K562 (cell line): ENCODE measurements around the gene CRAT. TPM values are rescaled to one million over a fixed set of nuclear protein-coding genes. Genes with fewer than 3 reads are reported as not detected.

Experiments
- ATAC-seq: fragments of 200-7000 bp; cut with Tn5 transposase; 3 replicates; pipeline ENCODE4 v1.9.1; 2020; ENCODE audit warnings: moderate library complexity
- BruUV-seq: library from RNA; stranded (reverse); fragments of 400-500 nt; replicated peaks from 2 replicates; lab custom pipeline; 2021; lab: Mats Ljungman, UMichigan
- CTCF ChIA-PET: fragments of 300-600 bp; formaldehyde crosslinking; extraction: SDS; loops from one replicate; lab custom pipeline; 2021; ENCODE audit warnings: low intra/inter-chr PET ratio; lab: Yijun Ruan, JAX
- POLR2A ChIA-PET: fragments of 300-600, 350-650 bp; sonication (Branson Sonifier 250); formaldehyde crosslinking; extraction: SDS; loops from one replicate; lab custom pipeline; 2021; ENCODE audit warnings: antibody characterized with exemption, inconsistent platforms; lab: Yijun Ruan, JAX
- DNase-seq, 4 experiments: peaks; one replicate each; pipeline versions ENCODE4 v3.0.0 to v3.0.0-alpha.2; 2011 to 2018; ENCODE audit warnings: low spot score in 3 of 4, mixed read lengths in 3 of 4; ENCODE audit errors: extremely low read depth in 1 of 4
- FAIRE-seq: peaks from 2 replicates; lab custom pipeline; 2011; peaks lifted over from hg19 to GRCh38; lab: Jason Lieb, UNC
- H2AFZ ChIP-seq: 2 replicates; pipeline ENCODE4 v1.6.0; 2011; ENCODE audit warnings: low read depth, low read length, control low read depth, inconsistent platforms
- H3K27ac ChIP-seq: fragments of 200-600 bp; 3 replicates; pipeline ENCODE4 v1.8.0; 2011; ENCODE audit warnings: low read depth, mild to moderate bottlenecking, control low read depth, inconsistent platforms, low read length, moderate library complexity, mixed read lengths; ENCODE audit errors: extremely low read depth
- H3K27me3 ChIP-seq, 2 experiments: fragments of 300-600 bp in 1 of 2; 2 replicates in 1 of 2; 3 replicates in 1 of 2; pipeline versions ENCODE4 v1.6.0 to v1.8.0; 2011; ENCODE audit warnings: inconsistent platforms in 2 of 2, low read length in 2 of 2, mild to moderate bottlenecking in 1 of 2, mixed read lengths in 1 of 2, moderate library complexity in 1 of 2; ENCODE audit not compliant: control insufficient read depth in 2 of 2, insufficient read depth in 2 of 2
- H3K36me3 ChIP-seq: fragments of 300-600 bp; 3 replicates; pipeline ENCODE4 v1.8.0; 2011; ENCODE audit warnings: mild to moderate bottlenecking, low read length, inconsistent platforms; ENCODE audit not compliant: control insufficient read depth, insufficient read depth
- H3K4me1 ChIP-seq, 2 experiments: fragments of 200-600 bp in 1 of 2; replicated peaks in 1 of 2; 2 replicates in 1 of 2; 3 replicates in 1 of 2; pipeline versions ENCODE4 v1.5.1 to v1.8.0; 2011; ENCODE audit warnings: inconsistent platforms in 2 of 2, low read length in 2 of 2, mild to moderate bottlenecking in 1 of 2, mixed read lengths in 1 of 2, moderate library complexity in 1 of 2; ENCODE audit not compliant: control insufficient read depth in 2 of 2, insufficient read depth in 2 of 2
- H3K4me2 ChIP-seq: 2 replicates; pipeline ENCODE4 v1.6.1; 2011; ENCODE audit warnings: low read length, control low read depth, inconsistent platforms, mixed read lengths; ENCODE audit not compliant: insufficient read depth
- H3K4me3 ChIP-seq: fragments of 200-600 bp; sonication (generic), shearing (Covaris generic); 2 replicates; pipeline ENCODE4 v1.5.1; 2016; ENCODE audit warnings: control low read depth, inconsistent platforms
- H3K79me2 ChIP-seq: fragments of 200-600 bp; 3 replicates; pipeline ENCODE4 v1.8.0; 2011; ENCODE audit warnings: low read length, inconsistent platforms; ENCODE audit not compliant: control insufficient read depth, insufficient read depth
- H3K9ac ChIP-seq, 2 experiments: 2 replicates each; pipeline versions ENCODE4 v1.6.0 to v1.6.1; 2011; ENCODE audit warnings: low read depth in 2 of 2, low read length in 2 of 2, control low read depth in 1 of 2, inconsistent platforms in 1 of 2, mild to moderate bottlenecking in 1 of 2, mixed read lengths in 1 of 2; ENCODE audit not compliant: insufficient read depth in 1 of 2
- H3K9me1 ChIP-seq: one replicate; pipeline ENCODE4 v1.6.0; 2011; ENCODE audit warnings: inconsistent platforms, mild to moderate bottlenecking, low read length, moderate library complexity; ENCODE audit not compliant: control insufficient read depth, insufficient read depth
- H3K9me3 ChIP-seq: replicated peaks from 2 replicates; pipeline ENCODE4 v1.5.1; 2011; ENCODE audit warnings: low read depth, low read length, inconsistent platforms; ENCODE audit not compliant: control insufficient read depth, insufficient read depth
- H4K20me1 ChIP-seq: replicated peaks from 2 replicates; pipeline ENCODE4 v1.6.1; 2011; ENCODE audit warnings: low read length, inconsistent platforms, mixed read lengths; ENCODE audit not compliant: control insufficient read depth, insufficient read depth
- BCOR ChIP-seq: fragments of 450-650 bp; IDR thresholded peaks from 2 replicates; pipeline ENCODE4 v1.6.1; 2016
- CC2D1A ChIP-seq: fragments of 450-650 bp; IDR thresholded peaks from 2 replicates; pipeline ENCODE4 v1.6.1; 2017; ENCODE audit warnings: mild to moderate bottlenecking
- KDM1A ChIP-seq, 2 experiments: fragments of 450-650 bp; IDR thresholded peaks; 2 replicates each; pipeline ENCODE4 v1.6.1; 2016; ENCODE audit warnings: mild to moderate bottlenecking in 2 of 2
- POLR2G ChIP-seq: fragments of 200-400 bp; formaldehyde crosslinking; IDR thresholded peaks from 2 replicates; pipeline ENCODE4 v1.6.1; 2017; ENCODE audit warnings: low read depth, mild to moderate bottlenecking, antibody characterized with exemption, low read length, moderate library complexity
- TARDBP ChIP-seq: fragments of 450-650 bp; IDR thresholded peaks from 2 replicates; pipeline ENCODE4 v1.6.1; 2016
- ZNF780A ChIP-seq: fragments of 250-450 bp; sonication (Bioruptor Pico); IDR thresholded peaks from 2 replicates; pipeline ENCODE4 v1.5.0; 2021; ENCODE audit warnings: mild to moderate bottlenecking
- WGBS: fragments of 100-300 bp; shearing (Covaris generic); methylation state at CpG from one replicate; pipeline ENCODE4 v1.1.6; 2016; ENCODE audit warnings: low coverage, mixed read lengths; ENCODE audit not compliant: insufficient coverage; ENCODE audit errors: missing lambda C conversion rate; 5-methylcytosine and 5-hydroxymethylcytosine counted together
- in situ Hi-C: fragments of 300-500 bp; cut with MboI; formaldehyde crosslinking; loops from 4 replicates; pipeline ENCODE4 v1.15.0; 2018; ENCODE audit warnings: inconsistent platforms, mixed read lengths
- intact Hi-C: fragments of 100-400 bp; cut with micrococcal nuclease; formaldehyde crosslinking; loops from 2 replicates; pipeline ENCODE4 v1.14.2; 2022
- polyA plus RNA-seq, 8 experiments: library from polyadenylated mRNA; depleted of rRNA in 4 of 8; stranded (reverse) in 5 of 8; unstranded in 3 of 8; fragments of >200 nt; fragmentation: Nextera tagmentation in 2 of 8; fragmentation: Illumina TruSeq in 1 of 8; extraction: Ambion mirVana in 2 of 8; extraction: Trizol in 1 of 8; gene quantifications; 2 replicates each; pipeline versions ENCODE4 v1.2.1 to v1.2.3, GENCODE V29; 2011 to 2014; ENCODE audit warnings: inconsistent platforms in 1 of 8, missing spikeins in 1 of 8
- total RNA-seq, 7 experiments: library from RNA; depleted of rRNA in 6 of 7; stranded (reverse); fragments of >200 nt in 6 of 7; fragmentation: Illumina TruSeq in 2 of 7; extraction: Trizol in 2 of 7; gene quantifications; 2 replicates each; pipeline versions ENCODE4 v1.2.1 to v1.2.3, GENCODE V29; 2011 to 2021; ENCODE audit warnings: low replicate concordance in 1 of 7
- TF ChIP-seq, protein P1 (sequence below): sonication (generic); formaldehyde crosslinking; IDR thresholded peaks from 2 replicates; pipeline ENCODE4 v1.8.1; 2023; ENCODE audit warnings: mild to moderate bottlenecking, missing genetic modification reagents

CRAT gene
- total and polyA plus RNA-seq, 9 of the 15 experiments (the other 6 are each of a cell fraction or from before 2014, with no cell fraction given) = 0.20 to 13.8 (median 5.4) TPM

DNA sequence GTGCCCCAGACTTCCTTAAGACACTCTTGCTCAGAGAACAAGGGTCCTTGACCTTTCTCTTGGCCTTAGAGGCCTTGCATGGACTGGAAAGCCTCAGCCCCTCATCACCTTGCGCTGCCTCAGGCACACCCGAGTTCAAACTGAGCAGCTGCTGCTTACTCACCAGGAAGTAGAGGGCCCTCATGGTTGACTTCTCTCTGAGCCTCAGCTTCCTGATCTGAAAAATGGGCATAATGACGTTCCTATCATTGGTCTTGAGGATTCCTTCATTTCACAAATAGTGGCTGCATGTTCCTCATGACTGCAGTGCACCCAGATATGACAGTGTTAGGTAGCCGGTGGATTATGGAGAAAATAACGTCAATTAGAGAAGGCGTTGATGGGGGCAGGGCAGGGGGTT is 38.8 kb upstream of the CRAT start:
- H3K4me1 ChIP-seq = peaks cover 0 to 27% of the 10 kb centered on the region in 2 experiments; a peak in 2 of 5 replicates
- no peaks in the 10 kb centered on the region for H3K79me2 ChIP-seq
- no peak for DNase-seq
- intact Hi-C loops = no loop called here
- no peak overlapping the region for H3K4me3 ChIP-seq
- TF ChIP-seq, protein P1, sequence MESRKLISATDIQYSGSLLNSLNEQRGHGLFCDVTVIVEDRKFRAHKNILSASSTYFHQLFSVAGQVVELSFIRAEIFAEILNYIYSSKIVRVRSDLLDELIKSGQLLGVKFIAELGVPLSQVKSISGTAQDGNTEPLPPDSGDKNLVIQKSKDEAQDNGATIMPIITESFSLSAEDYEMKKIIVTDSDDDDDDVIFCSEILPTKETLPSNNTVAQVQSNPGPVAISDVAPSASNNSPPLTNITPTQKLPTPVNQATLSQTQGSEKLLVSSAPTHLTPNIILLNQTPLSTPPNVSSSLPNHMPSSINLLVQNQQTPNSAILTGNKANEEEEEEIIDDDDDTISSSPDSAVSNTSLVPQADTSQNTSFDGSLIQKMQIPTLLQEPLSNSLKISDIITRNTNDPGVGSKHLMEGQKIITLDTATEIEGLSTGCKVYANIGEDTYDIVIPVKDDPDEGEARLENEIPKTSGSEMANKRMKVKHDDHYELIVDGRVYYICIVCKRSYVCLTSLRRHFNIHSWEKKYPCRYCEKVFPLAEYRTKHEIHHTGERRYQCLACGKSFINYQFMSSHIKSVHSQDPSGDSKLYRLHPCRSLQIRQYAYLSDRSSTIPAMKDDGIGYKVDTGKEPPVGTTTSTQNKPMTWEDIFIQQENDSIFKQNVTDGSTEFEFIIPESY = no peak
- no peak for TF ChIP-seq POLR2G
- TF ChIP-seq TARDBP = no peak
- peak; percentile 32 to 51; a peak in 2 of 4 replicates for TF ChIP-seq KDM1A (IDR thresholded peaks at IDR 0.05)
- TF ChIP-seq BCOR = peak; percentile 58; the same call in 1 of the 2 replicates
- TF ChIP-seq CC2D1A = no peak
- no peak for TF ChIP-seq ZNF780A (CRISPR knock-in tag)
- TF ChIP-seq, all 486 proteins: peak for 2
- FAIRE-seq = no peak
- in situ Hi-C loops = no loop called here
- BruUV-seq = no TSS peak
- H3K4me2 ChIP-seq = no peak overlapping the region
- ChIA-PET CTCF (no interaction called here), POLR2A (interaction anchor here (0.6 to 1.0 kb wide), 5 partner anchors 8 to 1103 kb away, joined by 3 to 5 read pairs (median 3); no protein-coding TSS in a partner anchor)
- 64% methylated on average over 6 of the region's 6 CpGs for WGBS
- H3K9me3 ChIP-seq = no peaks in the 10 kb centered on the region
- no peak for ATAC-seq
- no peak overlapping the region for H2AFZ ChIP-seq
- no peak overlapping the region for H3K9ac ChIP-seq
- H3K36me3 ChIP-seq = peaks cover 31% of the 10 kb centered on the region; the same call in 1 of the 3 replicates
- no peaks in the 10 kb centered on the region for H3K27me3 ChIP-seq
- H3K9me1 ChIP-seq = no peaks in the 10 kb centered on the region
- no peaks in the 10 kb centered on the region for H4K20me1 ChIP-seq
- no peak overlapping the region for H3K27ac ChIP-seq
